Mesendoderm (in vitro differentiated cells): ENCODE results near the gene SOS1.

ENCODE experiments used
- DNase-seq: peaks from one replicate; pipeline ENCODE4 v3.0.0; 2013
- H2AK5ac ChIP-seq: 2 replicates; pipeline ENCODE4 v1.6.1; 2013; ENCODE audit warnings: low read length, inconsistent platforms
- H2BK120ac ChIP-seq: 2 replicates; pipeline ENCODE4 v1.6.1; 2013; ENCODE audit warnings: low read depth, mild to moderate bottlenecking, low read length, moderate library complexity, mixed read lengths
- H2BK15ac ChIP-seq: replicated peaks from 2 replicates; pipeline ENCODE4 v1.6.1; 2013; ENCODE audit warnings: low read depth, mild to moderate bottlenecking, moderate library complexity
- H2BK5ac ChIP-seq: 2 replicates; pipeline ENCODE4 v1.6.1; 2013; ENCODE audit warnings: low read length, inconsistent platforms
- H3K18ac ChIP-seq: 2 replicates; pipeline ENCODE4 v1.6.1; 2013; ENCODE audit warnings: mild to moderate bottlenecking, low read length, mixed read lengths
- H3K23ac ChIP-seq: one replicate; pipeline ENCODE4 v1.6.1; 2013; ENCODE audit warnings: low read length
- H3K27ac ChIP-seq: 2 replicates; pipeline ENCODE4 v1.5.1; 2013; ENCODE audit warnings: low read depth, mild to moderate bottlenecking, inconsistent platforms, low read length, moderate library complexity
- H3K27me3 ChIP-seq: 2 replicates; pipeline ENCODE4 v1.6.1; 2013; ENCODE audit warnings: low read length, control low read depth, mild to moderate bottlenecking, inconsistent platforms; ENCODE audit not compliant: insufficient read depth, poor library complexity
- H3K36me3 ChIP-seq: 2 replicates; pipeline ENCODE4 v1.6.1; 2013; ENCODE audit warnings: low read length, inconsistent platforms; ENCODE audit not compliant: control insufficient read depth, insufficient read depth
- H3K4ac ChIP-seq: one replicate; pipeline ENCODE4 v1.6.1; 2013; ENCODE audit warnings: low read depth, mild to moderate bottlenecking, low read length, moderate library complexity
- H3K4me1 ChIP-seq: 2 replicates; pipeline ENCODE4 v1.6.1; 2013; ENCODE audit warnings: low read depth, low read length, inconsistent platforms; ENCODE audit not compliant: control insufficient read depth
- H3K4me2 ChIP-seq: 2 replicates; pipeline ENCODE4 v1.6.1; 2013; ENCODE audit warnings: low read length
- H3K4me3 ChIP-seq: 2 replicates; pipeline ENCODE4 v1.5.1; 2013; ENCODE audit warnings: mild to moderate bottlenecking, low read length
- H3K56ac ChIP-seq: one replicate; pipeline ENCODE4 v1.6.1; 2013; ENCODE audit warnings: low read length
- H3K79me1 ChIP-seq: 2 replicates; pipeline ENCODE4 v1.6.1; 2013; ENCODE audit warnings: low read length, inconsistent platforms
- H3K79me2 ChIP-seq: 2 replicates; pipeline ENCODE4 v1.6.1; 2013; ENCODE audit warnings: mild to moderate bottlenecking, low read length; ENCODE audit not compliant: control insufficient read depth, insufficient read depth
- H3K9ac ChIP-seq: 2 replicates; pipeline ENCODE4 v1.6.1; 2013; ENCODE audit warnings: low read length, inconsistent platforms
- H4K5ac ChIP-seq: one replicate; pipeline ENCODE4 v1.6.1; 2013; ENCODE audit warnings: low read length
- H4K8ac ChIP-seq: one replicate; pipeline ENCODE4 v1.6.1; 2013; ENCODE audit warnings: low read depth, mild to moderate bottlenecking, control low read depth, low read length, moderate library complexity
- WGBS: extraction: QIAGEN DNeasy Blood & Tissue Kit; methylation state at CpG from one replicate; pipeline ENCODE4 v1.1.7; 2013; ENCODE audit warnings: low lambda C conversion rate, missing lambda C conversion rate; ENCODE audit not compliant: insufficient coverage; ENCODE audit errors: extremely low coverage; 5-methylcytosine and 5-hydroxymethylcytosine counted together

Gene SOS1

GRCh38 chr2:38957972-38958371 is 162.9 kb downstream of the SOS1 start:
- Histone ChIP-seq H2BK120ac (no peak overlapping the region), H3K36me3 (no peaks in the 10 kb centered on the region), H3K56ac (no peak overlapping the region), H4K8ac (no peak overlapping the region), H2BK5ac (no peak overlapping the region), H3K79me2 (no peaks in the 10 kb centered on the region), H2AK5ac (no peak overlapping the region), H2BK15ac (no peak overlapping the region), H3K18ac (no peak overlapping the region), H3K27me3 (no peaks in the 10 kb centered on the region), H4K5ac (no peak overlapping the region), H3K9ac (no peak overlapping the region), H3K27ac (no peak overlapping the region), H3K79me1 (no peaks in the 10 kb centered on the region), H3K4me1 (no peaks in the 10 kb centered on the region), H3K4me2 (no peak overlapping the region), H3K4ac (no peak overlapping the region), H3K4me3 (no peak overlapping the region), H3K23ac (no peak overlapping the region)
- no peak for DNase-seq
- no CpG with 5 or more reads among the region's 5 CpGs for WGBS

GRCh38 chr2:38951766-38952165 is 169.1 kb downstream of the SOS1 start:
- no peak overlapping the region for H2BK120ac ChIP-seq
- no peak overlapping the region for H4K5ac ChIP-seq
- no peaks in the 10 kb centered on the region for H3K27me3 ChIP-seq
- no peak overlapping the region for H3K4ac ChIP-seq
- no peak overlapping the region for H3K4me3 ChIP-seq
- no peak for DNase-seq
- no peaks in the 10 kb centered on the region for H3K36me3 ChIP-seq
- H3K79me2 ChIP-seq, result no peaks in the 10 kb centered on the region
- no peak overlapping the region for H3K9ac ChIP-seq
- no peaks in the 10 kb centered on the region for H3K79me1 ChIP-seq
- no peak overlapping the region for H3K56ac ChIP-seq
- H2AK5ac ChIP-seq, result no peak overlapping the region
- H4K8ac ChIP-seq, result no peak overlapping the region
- no peak overlapping the region for H3K23ac ChIP-seq
- no peak overlapping the region for H3K27ac ChIP-seq
- H2BK15ac ChIP-seq, result no peak overlapping the region
- no peaks in the 10 kb centered on the region for H3K4me1 ChIP-seq
- no peak overlapping the region for H3K18ac ChIP-seq
- H2BK5ac ChIP-seq, result no peak overlapping the region
- H3K4me2 ChIP-seq, result no peak overlapping the region

GRCh38 chr2:38948995-38949394 is 171.9 kb downstream of the SOS1 start:
- Histone ChIP-seq H4K5ac (no peak overlapping the region), H3K79me1 (no peaks in the 10 kb centered on the region), H2BK5ac (no peak overlapping the region), H2BK120ac (no peak overlapping the region), H3K27me3 (no peaks in the 10 kb centered on the region), H3K18ac (no peak overlapping the region), H3K4me2 (no peak overlapping the region), H3K27ac (no peak overlapping the region), H2AK5ac (no peak overlapping the region), H2BK15ac (no peak overlapping the region), H3K4ac (no peak overlapping the region), H3K56ac (no peak overlapping the region), H3K79me2 (no peaks in the 10 kb centered on the region), H3K36me3 (no peaks in the 10 kb centered on the region), H3K4me3 (no peak overlapping the region), H3K9ac (no peak overlapping the region), H3K4me1 (peaks cover 11% of the 10 kb centered on the region), H3K23ac (no peak overlapping the region), H4K8ac (no peak overlapping the region)
- DNase-seq, result no peak
- no CpG with 5 or more reads among the region's 4 CpGs for WGBS

GRCh38 chr2:38948387-38948882 is 172.4 kb downstream of the SOS1 start:
- Histone ChIP-seq H2AK5ac (no peak overlapping the region), H3K4me3 (no peak overlapping the region), H3K27me3 (no peaks in the 10 kb centered on the region), H3K4ac (no peak overlapping the region), H4K8ac (no peak overlapping the region), H3K27ac (no peak overlapping the region), H3K4me2 (no peak overlapping the region), H2BK120ac (no peak overlapping the region), H4K5ac (no peak overlapping the region), H3K79me1 (no peaks in the 10 kb centered on the region), H2BK5ac (no peak overlapping the region), H3K56ac (no peak overlapping the region), H3K9ac (no peak overlapping the region), H3K4me1 (peaks cover 14% of the 10 kb centered on the region), H3K23ac (no peak overlapping the region), H3K79me2 (no peaks in the 10 kb centered on the region), H2BK15ac (no peak overlapping the region), H3K18ac (no peak overlapping the region), H3K36me3 (no peaks in the 10 kb centered on the region)
- no peak for DNase-seq
- no CpG with 5 or more reads among the region's 3 CpGs for WGBS

GRCh38 chr2:38947241-38948239 is 173.3 kb downstream of the SOS1 start:
- Histone ChIP-seq H3K4ac (no peak overlapping the region), H3K4me2 (no peak overlapping the region), H3K27me3 (no peaks in the 10 kb centered on the region), H2AK5ac (no peak overlapping the region), H3K9ac (no peak overlapping the region), H3K56ac (no peak overlapping the region), H3K23ac (no peak overlapping the region), H3K27ac (no peak overlapping the region), H3K79me2 (no peaks in the 10 kb centered on the region), H3K18ac (no peak overlapping the region), H3K4me1 (peaks cover 15% of the 10 kb centered on the region), H3K79me1 (no peaks in the 10 kb centered on the region), H4K5ac (no peak overlapping the region), H3K36me3 (no peaks in the 10 kb centered on the region), H2BK5ac (no peak overlapping the region), H3K4me3 (no peak overlapping the region), H2BK15ac (no peak overlapping the region), H2BK120ac (no peak overlapping the region), H4K8ac (no peak overlapping the region)
- peak; percentile 92 for DNase-seq
- no CpG with 5 or more reads among the region's 11 CpGs for WGBS
